WTC11 (cell line): ENCODE measurements around the gene KIF3A. TPM values are rescaled to one million over a fixed set of nuclear protein-coding genes. Genes with fewer than 3 reads are reported as not detected.

ENCODE experiments used
- ATAC-seq: fragments of 200-7000 bp; cut with Tn5 transposase; 2 replicates; pipeline ENCODE4 v1.10.0; 2021; ENCODE audit warnings: mild to moderate bottlenecking, moderate library complexity
- CTCF ChIA-PET: fragments of 300-600 bp; sonication (Branson Sonifier 250); formaldehyde crosslinking; loops from one replicate; lab custom pipeline; 2021; ENCODE audit warnings: antibody characterized with exemption; lab: Charles Lee
- POLR2A ChIA-PET: fragments of 350-600 bp; sonication (Branson Sonifier 250); formaldehyde crosslinking; loops from one replicate; lab custom pipeline; 2021; ENCODE audit warnings: antibody characterized with exemption; lab: Charles Lee
- DNase-seq: peaks from one replicate; pipeline ENCODE4 v3.0.0; 2021; ENCODE audit warnings: low spot score
- H3K27ac Mint-ChIP-seq: 2 replicates; pipeline ENCODE4 v1.8.0; 2021; ENCODE audit warnings: mixed read lengths
- H3K27me3 Mint-ChIP-seq: 2 replicates; pipeline ENCODE4 v1.8.0; 2021; ENCODE audit warnings: low read depth, mild to moderate bottlenecking, moderate library complexity, mixed read lengths
- H3K36me3 Mint-ChIP-seq: 2 replicates; pipeline ENCODE4 v1.8.0; 2021; ENCODE audit warnings: mixed read lengths
- H3K4me1 Mint-ChIP-seq: 2 replicates; pipeline ENCODE4 v1.8.0; 2022; ENCODE audit warnings: mixed read lengths
- H3K4me3 Mint-ChIP-seq: 2 replicates; pipeline ENCODE4 v1.8.0; 2021; ENCODE audit warnings: mild to moderate bottlenecking, moderate library complexity, mixed read lengths
- H3K9me3 Mint-ChIP-seq: 2 replicates; pipeline ENCODE4 v1.8.0; 2021; ENCODE audit warnings: mixed read lengths
- ATF1 ChIP-seq: sonication (generic); formaldehyde crosslinking; IDR thresholded peaks from 2 replicates; pipeline ENCODE4 v1.8.1; 2023; ENCODE audit warnings: mild to moderate bottlenecking, moderate library complexity, missing genetic modification reagents
- ATF2 ChIP-seq: sonication (generic); formaldehyde crosslinking; IDR thresholded peaks from 2 replicates; pipeline ENCODE4 v1.8.1; 2022; ENCODE audit warnings: low read depth, missing genetic modification reagents, borderline replicate concordance
- CREB1 ChIP-seq: sonication (generic); formaldehyde crosslinking; IDR thresholded peaks from 2 replicates; pipeline ENCODE4 v1.8.0; 2023; ENCODE audit warnings: mild to moderate bottlenecking, missing genetic modification reagents
- CTCF ChIP-seq: fragments of 200-600 bp; IDR thresholded peaks from 2 replicates; pipeline ENCODE4 v1.8.0; 2022; ENCODE audit warnings: antibody characterized with exemption
- E2F1 ChIP-seq: sonication (generic); formaldehyde crosslinking; IDR thresholded peaks from 2 replicates; pipeline ENCODE4 v1.8.0; 2022; ENCODE audit warnings: mild to moderate bottlenecking, missing genetic modification reagents
- GRHL2 ChIP-seq: fragments of 250-450 bp; sonication (Bioruptor Pico); IDR thresholded peaks from 2 replicates; pipeline ENCODE4 v1.8.0; 2022; ENCODE audit warnings: mild to moderate bottlenecking, moderate library complexity; ENCODE audit not compliant: insufficient replicate concordance, severe bottlenecking
- HMGA2 ChIP-seq: fragments of 250-450 bp; sonication (Bioruptor Pico); IDR thresholded peaks from 2 replicates; pipeline ENCODE4 v1.4.0; 2021; ENCODE audit warnings: mild to moderate bottlenecking, moderate library complexity
- NFATC4 ChIP-seq: fragments of 250-450 bp; sonication (Bioruptor Pico); IDR thresholded peaks from 2 replicates; pipeline ENCODE4 v1.9.0; 2021; ENCODE audit warnings: mild to moderate bottlenecking
- NR2C2 ChIP-seq: sonication (generic); formaldehyde crosslinking; IDR thresholded peaks from 2 replicates; pipeline ENCODE4 v1.8.0; 2022; ENCODE audit warnings: mild to moderate bottlenecking, missing genetic modification reagents
- RORB ChIP-seq: fragments of 250-450 bp; sonication (Bioruptor Pico); IDR thresholded peaks from 2 replicates; pipeline ENCODE4 v1.9.0; 2021; ENCODE audit warnings: mild to moderate bottlenecking
- SMAD3 ChIP-seq: sonication (generic); formaldehyde crosslinking; IDR thresholded peaks from 2 replicates; pipeline ENCODE4 v1.8.0; 2022; ENCODE audit warnings: missing genetic modification reagents, mild to moderate bottlenecking, borderline replicate concordance
- TCF7 ChIP-seq: sonication (generic); formaldehyde crosslinking; IDR thresholded peaks from 2 replicates; pipeline ENCODE4 v1.8.0; 2022; ENCODE audit warnings: mild to moderate bottlenecking, low read depth, missing genetic modification reagents, moderate library complexity
- ZNF121 ChIP-seq: sonication (generic); formaldehyde crosslinking; IDR thresholded peaks from 2 replicates; pipeline ENCODE4 v1.8.0; 2023; ENCODE audit warnings: missing genetic modification reagents
- ZNF317 ChIP-seq: sonication (generic); formaldehyde crosslinking; IDR thresholded peaks from 2 replicates; pipeline ENCODE4 v1.8.1; 2023; ENCODE audit warnings: low read depth, mild to moderate bottlenecking, moderate library complexity, missing genetic modification reagents, borderline replicate concordance
- ZNF532 ChIP-seq: fragments of 250-450 bp; sonication (Bioruptor Pico); IDR thresholded peaks from 2 replicates; pipeline ENCODE4 v1.9.0; 2021; ENCODE audit warnings: mild to moderate bottlenecking, borderline replicate concordance
- total RNA-seq: library from RNA; stranded (reverse); gene quantifications from 3 replicates; pipeline ENCODE4 v1.2.3, GENCODE V29; 2021
- TF ChIP-seq, protein P1 (sequence below): sonication (generic); formaldehyde crosslinking; IDR thresholded peaks from 2 replicates; pipeline ENCODE4 v1.8.0; 2022; ENCODE audit warnings: mild to moderate bottlenecking, missing genetic modification reagents

Gene KIF3A
- total RNA-seq, 1 experiment from 2014 or later, result 10.1 TPM

GRCh38 chr5:132655821-132656773 lies 81.2 kb downstream of the KIF3A start (continued):
- TF ChIP-seq HMGA2, result no peak
- no peak for TF ChIP-seq RORB
- TF ChIP-seq ATF2 (CRISPR knock-in tag), result peak; percentile 26; the same call in 1 of the 2 replicates
- no peak; the same call in 1 of the 2 replicates for TF ChIP-seq NR2C2 (CRISPR knock-in tag)
- no peak for TF ChIP-seq NFATC4 (CRISPR knock-in tag)
- no peak for TF ChIP-seq ZNF121 (CRISPR knock-in tag)
- no peak for TF ChIP-seq ZNF532 (CRISPR knock-in tag)
- no peak for TF ChIP-seq GRHL2
- 0 out of 2 replicates have a peak, but pooled peaks have one; percentile 36 for TF ChIP-seq ZNF317 (CRISPR knock-in tag)
- TF ChIP-seq, protein P1, sequence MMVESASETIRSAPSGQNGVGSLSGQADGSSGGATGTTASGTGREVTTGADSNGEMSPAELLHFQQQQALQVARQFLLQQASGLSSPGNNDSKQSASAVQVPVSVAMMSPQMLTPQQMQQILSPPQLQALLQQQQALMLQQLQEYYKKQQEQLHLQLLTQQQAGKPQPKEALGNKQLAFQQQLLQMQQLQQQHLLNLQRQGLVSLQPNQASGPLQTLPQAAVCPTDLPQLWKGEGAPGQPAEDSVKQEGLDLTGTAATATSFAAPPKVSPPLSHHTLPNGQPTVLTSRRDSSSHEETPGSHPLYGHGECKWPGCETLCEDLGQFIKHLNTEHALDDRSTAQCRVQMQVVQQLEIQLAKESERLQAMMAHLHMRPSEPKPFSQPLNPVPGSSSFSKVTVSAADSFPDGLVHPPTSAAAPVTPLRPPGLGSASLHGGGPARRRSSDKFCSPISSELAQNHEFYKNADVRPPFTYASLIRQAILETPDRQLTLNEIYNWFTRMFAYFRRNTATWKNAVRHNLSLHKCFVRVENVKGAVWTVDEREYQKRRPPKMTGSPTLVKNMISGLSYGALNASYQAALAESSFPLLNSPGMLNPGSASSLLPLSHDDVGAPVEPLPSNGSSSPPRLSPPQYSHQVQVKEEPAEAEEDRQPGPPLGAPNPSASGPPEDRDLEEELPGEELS (CRISPR knock-in tag), result peak; percentile 72; the same call in 1 of the 2 replicates
- TF ChIP-seq TCF7 (CRISPR knock-in tag), result peak; percentile 89
- TF ChIP-seq SMAD3 (CRISPR knock-in tag), result no peak
- TF ChIP-seq E2F1, result peak; percentile 76; the same call in 1 of the 2 replicates

- Mint-ChIP-seq H3K4me1 (peaks cover 11% of the 10 kb centered on the region), H3K36me3 (no peaks in the 10 kb centered on the region), H3K27me3 (peaks cover 46% of the 10 kb centered on the region), H3K27ac (no peak overlapping the region), H3K4me3 (no peak overlapping the region), H3K9me3 (peaks cover 2% of the 10 kb centered on the region)
- ChIA-PET CTCF (interaction anchor here (1.3 to 2.6 kb wide), 2 partner anchors 127 to 166 kb away, joined by 5 to 9 read pairs; no protein-coding TSS in a partner anchor), POLR2A (no interaction called here)
- no peak for DNase-seq
- ATAC-seq, result peak; percentile 9; the same call in 1 of the 2 replicates
- TF ChIP-seq ATF1 (no peak), E2F1 (no peak), CTCF (no peak), CREB1 (CRISPR knock-in tag) (no peak)
These were observed 83.6 kb downstream of the KIF3A start for GRCh38 chr5:132653716-132654115.
